ENCODE results near the gene C2orf68. TPM values are rescaled to one million over a fixed set of nuclear protein-coding genes. Genes with fewer than 3 reads are reported as not detected.
A peak's percentile ranks its signal among the peaks of the same experiment; 100 is the strongest.

C2orf68 gene
- total and polyA plus RNA-seq, 2 of the 13 experiments (the other 11 are each of a cell fraction or from before 2014, with no cell fraction given), result 47.1 to 77.4 TPM

DNA sequence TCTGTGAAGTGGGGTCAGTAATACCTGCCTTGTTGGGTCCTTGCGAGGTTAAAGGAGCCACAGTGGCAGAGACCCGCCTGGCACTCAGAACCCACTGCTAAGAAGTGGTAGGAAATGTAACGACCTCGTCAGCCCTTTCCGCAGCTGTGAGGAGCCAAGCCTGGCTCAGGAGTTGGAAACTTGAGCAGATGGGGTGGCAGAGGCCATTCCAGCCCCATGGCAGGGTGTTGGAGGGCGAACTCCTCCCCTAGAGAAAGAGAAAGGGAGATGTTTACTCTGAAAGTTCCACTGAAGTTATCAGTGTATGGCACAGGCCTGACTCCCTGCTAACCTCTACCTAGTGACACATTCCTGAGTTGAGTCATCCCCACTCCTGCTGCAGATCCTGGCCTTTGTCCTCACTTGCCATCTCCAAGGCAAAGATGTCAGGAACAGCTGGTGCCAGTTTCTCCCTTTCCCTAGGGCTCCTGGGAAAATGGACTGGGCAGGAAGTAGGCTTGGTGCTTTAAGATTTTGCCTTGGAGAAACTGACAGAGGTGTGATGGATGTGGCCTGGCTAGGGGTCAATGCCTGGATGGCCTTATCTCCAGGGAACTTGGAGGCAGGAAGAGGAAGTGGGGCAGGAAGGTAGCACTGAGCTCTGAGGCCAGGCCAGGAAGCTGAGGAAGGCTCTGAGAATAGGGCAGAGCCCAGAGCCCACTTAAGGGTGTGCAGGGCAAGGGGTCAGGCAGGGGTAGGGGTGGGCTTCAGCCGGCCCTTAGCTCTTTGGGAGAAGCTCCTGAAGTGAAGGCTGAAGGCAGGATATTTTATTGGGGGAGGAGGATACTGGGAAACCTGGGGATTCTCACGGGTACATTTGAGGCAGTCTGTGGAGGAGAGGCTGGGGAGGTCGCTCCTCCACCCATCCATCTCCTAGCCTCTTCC, 26.7 kb downstream of the C2orf68 start (continued):
- TF ChIP-seq, protein P1, sequence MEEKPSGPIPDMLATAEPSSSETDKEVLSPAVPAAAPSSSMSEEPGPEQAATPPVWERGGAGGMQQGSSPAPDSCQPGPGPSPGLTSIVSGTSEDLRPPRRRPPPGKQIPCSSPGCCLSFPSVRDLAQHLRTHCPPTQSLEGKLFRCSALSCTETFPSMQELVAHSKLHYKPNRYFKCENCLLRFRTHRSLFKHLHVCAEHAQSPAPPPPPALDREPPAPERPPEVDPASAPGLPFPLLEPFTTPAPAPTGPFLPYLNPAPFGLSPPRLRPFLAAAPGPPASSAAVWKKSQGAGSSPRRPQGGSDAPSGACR (CRISPR knock-in tag; IDR thresholded peaks at IDR 0.05), result 0 out of 2 replicates have a peak, but pooled peaks have one; percentile 39
- TF ChIP-seq CHCHD3 (CRISPR knock-in tag; IDR thresholded peaks at IDR 0.05) (no peak), REST (IDR thresholded peaks at IDR 0.05; ENCODE audit: borderline replicate concordance in 1 of 2, low read depth in 1 of 2, low read length in 2 of 2) (no peak; a peak in 1 of 4 replicates), PPARG (CRISPR knock-in tag; conservative IDR thresholded peaks at IDR 0.05) (peak; percentile 89), ZBTB21 (CRISPR knock-in tag; IDR thresholded peaks at IDR 0.05) (0 out of 2 replicates have a peak, but pooled peaks have one; percentile 28), ZNF619 (CRISPR knock-in tag; IDR thresholded peaks at IDR 0.05) (peak; percentile 92), CHD4 (IDR thresholded peaks at IDR 0.05; ENCODE audit: borderline replicate concordance, low read length) (peak; percentile 24; the same call in 1 of the 2 replicates), PHF21A (CRISPR knock-in tag; IDR thresholded peaks at IDR 0.05) (peak; percentile 83; the same call in 1 of the 2 replicates), ZFP37 (CRISPR knock-in tag; IDR thresholded peaks at IDR 0.05; ENCODE audit: borderline replicate concordance) (no peak; the same call in 1 of the 2 replicates), ZSCAN30 (CRISPR knock-in tag; IDR thresholded peaks at IDR 0.05) (0 out of 2 replicates have a peak, but pooled peaks have one; percentile 67), ZIK1 (CRISPR knock-in tag; IDR thresholded peaks at IDR 0.05; ENCODE audit: borderline replicate concordance, low read depth) (no peak), ATF7-NPFF (CRISPR knock-in tag; IDR thresholded peaks at IDR 0.05; ENCODE audit: low read depth) (peak; percentile 51; the same call in 1 of the 2 replicates), ZNF790 (CRISPR knock-in tag; IDR thresholded peaks at IDR 0.05; ENCODE audit: borderline replicate concordance) (peak; percentile 48; the same call in 1 of the 2 replicates), NONO (IDR thresholded peaks at IDR 0.05) (no peak), NONO (CRISPR knock-in tag; conservative IDR thresholded peaks at IDR 0.05) (peak; percentile 10; the same call in 1 of the 2 replicates), SOX6 (IDR thresholded peaks at IDR 0.05) (no peak), SOX6 (CRISPR knock-in tag; IDR thresholded peaks at IDR 0.05) (peak; percentile 76), NFIC (IDR thresholded peaks at IDR 0.05; ENCODE audit: low read length) (0 out of 2 replicates have a peak, but pooled peaks have one; percentile 68), YY1 (IDR thresholded peaks at IDR 0.05; ENCODE audit: insufficient read depth, insufficient replicate concordance, low read depth, low read length) (no peak), MATR3 (CRISPR knock-in tag; IDR thresholded peaks at IDR 0.05) (no peak)
- TF ChIP-seq, protein P2, sequence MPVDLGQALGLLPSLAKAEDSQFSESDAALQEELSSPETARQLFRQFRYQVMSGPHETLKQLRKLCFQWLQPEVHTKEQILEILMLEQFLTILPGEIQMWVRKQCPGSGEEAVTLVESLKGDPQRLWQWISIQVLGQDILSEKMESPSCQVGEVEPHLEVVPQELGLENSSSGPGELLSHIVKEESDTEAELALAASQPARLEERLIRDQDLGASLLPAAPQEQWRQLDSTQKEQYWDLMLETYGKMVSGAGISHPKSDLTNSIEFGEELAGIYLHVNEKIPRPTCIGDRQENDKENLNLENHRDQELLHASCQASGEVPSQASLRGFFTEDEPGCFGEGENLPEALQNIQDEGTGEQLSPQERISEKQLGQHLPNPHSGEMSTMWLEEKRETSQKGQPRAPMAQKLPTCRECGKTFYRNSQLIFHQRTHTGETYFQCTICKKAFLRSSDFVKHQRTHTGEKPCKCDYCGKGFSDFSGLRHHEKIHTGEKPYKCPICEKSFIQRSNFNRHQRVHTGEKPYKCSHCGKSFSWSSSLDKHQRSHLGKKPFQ (CRISPR knock-in tag; IDR thresholded peaks at IDR 0.05; ENCODE audit: insufficient replicate concordance), result no peak
- TF ChIP-seq, protein P3, sequence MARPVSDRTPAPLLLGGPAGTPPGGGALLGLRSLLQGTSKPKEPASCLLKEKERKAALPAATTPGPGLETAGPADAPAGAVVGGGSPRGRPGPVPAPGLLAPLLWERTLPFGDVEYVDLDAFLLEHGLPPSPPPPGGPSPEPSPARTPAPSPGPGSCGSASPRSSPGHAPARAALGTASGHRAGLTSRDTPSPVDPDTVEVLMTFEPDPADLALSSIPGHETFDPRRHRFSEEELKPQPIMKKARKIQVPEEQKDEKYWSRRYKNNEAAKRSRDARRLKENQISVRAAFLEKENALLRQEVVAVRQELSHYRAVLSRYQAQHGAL (CRISPR knock-in tag; IDR thresholded peaks at IDR 0.05; ENCODE audit: not compliant biosample characterization), result no peak
